K562 (cell line): ENCODE measurements around the gene SLC26A8. TPM values are rescaled to one million over a fixed set of nuclear protein-coding genes. Genes with fewer than 3 reads are reported as not detected.
A peak's percentile ranks its signal among the peaks of the same experiment; 100 is the strongest.

ENCODE experiments used
- CBX1 ChIP-seq: sonication (generic); IDR thresholded peaks from 2 replicates; pipeline ENCODE4 v1.6.1; 2016; ENCODE audit warnings: antibody characterized with exemption, low read depth, mild to moderate bottlenecking
- CXXC5 ChIP-seq: fragments of 250-450 bp; sonication (Bioruptor Pico); IDR thresholded peaks from 2 replicates; pipeline ENCODE4 v1.8.0; 2022; ENCODE audit warnings: inconsistent platforms, mild to moderate bottlenecking, moderate library complexity
- DLX4 ChIP-seq: fragments of 250-450 bp; sonication (Bioruptor Pico); IDR thresholded peaks from 2 replicates; pipeline ENCODE4 v1.6.1; 2021; ENCODE audit warnings: mild to moderate bottlenecking
- HMGN3 ChIP-seq: IDR thresholded peaks from 2 replicates; pipeline ENCODE4 v1.6.1; 2011; ENCODE audit warnings: borderline replicate concordance, low read depth, mild to moderate bottlenecking, mixed read lengths, low read length; ENCODE audit not compliant: insufficient read length; ENCODE audit errors: extremely low read depth
- KDM2B ChIP-seq: fragments of 250-450 bp; sonication (Bioruptor Pico); IDR thresholded peaks from 2 replicates; pipeline ENCODE4 v1.8.0; 2021; ENCODE audit warnings: mild to moderate bottlenecking, moderate library complexity
- KDM4B ChIP-seq, 2 experiments: fragments of 450-650 bp in 1 of 2; sonication (generic) in 1 of 2; IDR thresholded peaks; 2 replicates each; pipeline ENCODE4 v1.6.1; 2016 to 2017; ENCODE audit warnings: borderline replicate concordance in 2 of 2, antibody characterized with exemption in 1 of 2, low read depth in 1 of 2, mild to moderate bottlenecking in 1 of 2
- PCBP1 ChIP-seq: fragments of 200-400 bp; formaldehyde crosslinking; IDR thresholded peaks from 2 replicates; pipeline ENCODE4 v1.6.1; 2018; ENCODE audit warnings: mild to moderate bottlenecking, low read depth, low read length; ENCODE audit not compliant: poor library complexity, severe bottlenecking
- POLR2AphosphoS5 ChIP-seq: IDR thresholded peaks from 2 replicates; pipeline ENCODE4 v1.6.1; 2011; ENCODE audit warnings: mild to moderate bottlenecking, low read depth, low read length, moderate library complexity; ENCODE audit not compliant: control insufficient read depth, insufficient read depth
- RBM34 ChIP-seq: fragments of 200-400 bp; formaldehyde crosslinking; IDR thresholded peaks from 2 replicates; pipeline ENCODE4 v1.6.1; 2018; ENCODE audit warnings: low read length, borderline replicate concordance; ENCODE audit not compliant: insufficient read depth
- SIN3A ChIP-seq, 2 experiments: fragments of 150-350 bp in 1 of 2; IDR thresholded peaks; 2 replicates each; pipeline ENCODE4 v1.6.1; 2011 to 2016; ENCODE audit warnings: borderline replicate concordance in 2 of 2, low read depth in 2 of 2, low read length in 2 of 2, mild to moderate bottlenecking in 2 of 2, moderate library complexity in 2 of 2; ENCODE audit not compliant: control insufficient read depth in 1 of 2
- TCF7L2 ChIP-seq: fragments of 150-350 bp; IDR thresholded peaks from 2 replicates; pipeline ENCODE4 v1.6.1; 2016; ENCODE audit warnings: low read depth, mild to moderate bottlenecking, low read length, moderate library complexity
- U2AF1 ChIP-seq: fragments of 200-400 bp; formaldehyde crosslinking; optimal IDR thresholded peaks from 2 replicates; pipeline ENCODE3; 2017; ENCODE audit warnings: mild to moderate bottlenecking, low read depth, low read length, moderate library complexity
- VEZF1 ChIP-seq: fragments of 200-800 bp; sonication (Bioruptor generic); IDR thresholded peaks from 2 replicates; pipeline ENCODE4 v1.6.1; 2017; ENCODE audit warnings: missing genetic modification characterization, missing compliant biosample characterization
- ZBTB2 ChIP-seq: fragments of 450-650 bp; IDR thresholded peaks from 2 replicates; pipeline ENCODE4 v1.6.1; 2016; ENCODE audit warnings: antibody characterized with exemption
- ZFP36 ChIP-seq: fragments of 150-350 bp; IDR thresholded peaks from 2 replicates; pipeline ENCODE4 v1.6.1; 2018; ENCODE audit warnings: low read length, low read depth; ENCODE audit not compliant: partially characterized antibody
- ZNF24 ChIP-seq: fragments of 450-650 bp; IDR thresholded peaks from 2 replicates; pipeline ENCODE4 v1.6.1; 2016
- ZNF253 ChIP-seq: fragments of 250-450 bp; sonication (Bioruptor Pico); conservative IDR thresholded peaks from 2 replicates; pipeline ENCODE4 v1.6.1; 2021; ENCODE audit warnings: mild to moderate bottlenecking
- ZNF316 ChIP-seq: fragments of 450-650 bp; IDR thresholded peaks from 2 replicates; pipeline ENCODE4 v1.6.1; 2016
- ZNF644 ChIP-seq: fragments of 200-800 bp; sonication (Bioruptor generic); IDR thresholded peaks from 2 replicates; pipeline ENCODE4 v1.6.1; 2016; ENCODE audit warnings: low read depth, missing genetic modification characterization, missing compliant biosample characterization
- polyA plus RNA-seq, 8 experiments: library from polyadenylated mRNA; depleted of rRNA in 4 of 8; stranded (reverse) in 5 of 8; unstranded in 3 of 8; fragments of >200 nt; fragmentation: Nextera tagmentation in 2 of 8; fragmentation: Illumina TruSeq in 1 of 8; extraction: Ambion mirVana in 2 of 8; extraction: Trizol in 1 of 8; gene quantifications; 2 replicates each; pipeline versions ENCODE4 v1.2.1 to v1.2.3, GENCODE V29; 2011 to 2014; ENCODE audit warnings: inconsistent platforms in 1 of 8, missing spikeins in 1 of 8
- total RNA-seq, 7 experiments: library from RNA; depleted of rRNA in 6 of 7; stranded (reverse); fragments of >200 nt in 6 of 7; fragmentation: Illumina TruSeq in 2 of 7; extraction: Trizol in 2 of 7; gene quantifications; 2 replicates each; pipeline versions ENCODE4 v1.2.1 to v1.2.3, GENCODE V29; 2011 to 2021; ENCODE audit warnings: low replicate concordance in 1 of 7
- TF ChIP-seq, protein P1 (sequence below): fragments of 250-450 bp; sonication (Bioruptor Pico); IDR thresholded peaks from 2 replicates; pipeline ENCODE4 v1.9.0; 2021; ENCODE audit warnings: mild to moderate bottlenecking, inconsistent platforms

SLC26A8 gene
- total and polyA plus RNA-seq, 9 of the 15 experiments (the other 6 are each of a cell fraction or from before 2014, with no cell fraction given), result not detected

- TF ChIP-seq KDM4B (IDR thresholded peaks at IDR 0.05; ENCODE audit: borderline replicate concordance in 2 of 2, low read depth in 1 of 2), result no peak
- TF ChIP-seq PCBP1, result peak; percentile 84
- peak; percentile 82 for TF ChIP-seq CXXC5 (CRISPR knock-in tag)
- peak; percentile 68; the same call in 1 of the 2 replicates for TF ChIP-seq KDM2B
- TF ChIP-seq CBX1, result peak; percentile 83; the same call in 1 of the 2 replicates
- peak in 1 of 2 experiments; percentile 77; a peak in 1 of 4 replicates for TF ChIP-seq SIN3A (IDR thresholded peaks at IDR 0.05; ENCODE audit: borderline replicate concordance in 2 of 2, control insufficient read depth in 1 of 2, low read depth in 2 of 2, low read length in 2 of 2)
- no peak for TF ChIP-seq ZNF253 (CRISPR knock-in tag)
- TF ChIP-seq, protein P1, sequence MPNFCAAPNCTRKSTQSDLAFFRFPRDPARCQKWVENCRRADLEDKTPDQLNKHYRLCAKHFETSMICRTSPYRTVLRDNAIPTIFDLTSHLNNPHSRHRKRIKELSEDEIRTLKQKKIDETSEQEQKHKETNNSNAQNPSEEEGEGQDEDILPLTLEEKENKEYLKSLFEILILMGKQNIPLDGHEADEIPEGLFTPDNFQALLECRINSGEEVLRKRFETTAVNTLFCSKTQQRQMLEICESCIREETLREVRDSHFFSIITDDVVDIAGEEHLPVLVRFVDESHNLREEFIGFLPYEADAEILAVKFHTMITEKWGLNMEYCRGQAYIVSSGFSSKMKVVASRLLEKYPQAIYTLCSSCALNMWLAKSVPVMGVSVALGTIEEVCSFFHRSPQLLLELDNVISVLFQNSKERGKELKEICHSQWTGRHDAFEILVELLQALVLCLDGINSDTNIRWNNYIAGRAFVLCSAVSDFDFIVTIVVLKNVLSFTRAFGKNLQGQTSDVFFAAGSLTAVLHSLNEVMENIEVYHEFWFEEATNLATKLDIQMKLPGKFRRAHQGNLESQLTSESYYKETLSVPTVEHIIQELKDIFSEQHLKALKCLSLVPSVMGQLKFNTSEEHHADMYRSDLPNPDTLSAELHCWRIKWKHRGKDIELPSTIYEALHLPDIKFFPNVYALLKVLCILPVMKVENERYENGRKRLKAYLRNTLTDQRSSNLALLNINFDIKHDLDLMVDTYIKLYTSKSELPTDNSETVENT, result peak; percentile 89
- TF ChIP-seq DLX4, result no peak
- TF ChIP-seq TCF7L2, result peak; percentile 77
- TF ChIP-seq VEZF1 (CRISPR knock-in tag), result peak; percentile 97
- no peak for TF ChIP-seq RBM34
- TF ChIP-seq HMGN3, result peak; percentile 28
- TF ChIP-seq ZNF24, result peak; percentile 66; the same call in 1 of the 2 replicates
- TF ChIP-seq ZFP36, result peak; percentile 17
- TF ChIP-seq POLR2AphosphoS5, result peak; percentile 81
- TF ChIP-seq ZNF316, result peak; percentile 85
- TF ChIP-seq ZNF644, result no peak
- TF ChIP-seq U2AF1, result peak; percentile 49
- peak; percentile 75 for TF ChIP-seq ZBTB2
Observed at GRCh38 chr6:35920793-35921732, 103.4 kb downstream of the SLC26A8 start, which contains the start of gene SRPK1 (continued).
